HepG2 (cell line): ENCODE data around the gene NCF4. TPM values are rescaled to one million over a fixed set of nuclear protein-coding genes. Genes with fewer than 3 reads are reported as not detected.
A peak's percentile ranks its signal among the peaks of the same experiment; 100 is the strongest.

ENCODE experiments used
- ATAC-seq: fragments of 200-7000 bp; cut with Tn5 transposase; 3 replicates; pipeline ENCODE4 v1.9.1; 2020; ENCODE audit warnings: mild to moderate bottlenecking, moderate library complexity
- BruUV-seq: library from RNA; stranded (reverse); fragments of 400-500 nt; replicated peaks from 2 replicates; lab custom pipeline; 2021; lab: Mats Ljungman, UMichigan
- CTCF ChIA-PET: fragments of 300-600 bp; formaldehyde crosslinking; extraction: SDS; loops from one replicate; lab custom pipeline; 2021; ENCODE audit warnings: low total read pairs, inconsistent platforms, low intra/inter-chr PET ratio; lab: Yijun Ruan, JAX
- POLR2A ChIA-PET: fragments of 350-600 bp; sonication (Branson Sonifier 250); formaldehyde crosslinking; loops from one replicate; lab custom pipeline; 2020; ENCODE audit warnings: antibody characterized with exemption, inconsistent platforms; lab: Yijun Ruan, JAX
- DNase-seq: peaks from one replicate; pipeline ENCODE4 v3.0.0-alpha.2; 2015; ENCODE audit warnings: low spot score
- FAIRE-seq: peaks from 3 replicates; lab custom pipeline; 2011; peaks lifted over from hg19 to GRCh38; lab: Jason Lieb, UNC
- H2AFZ ChIP-seq: one replicate; pipeline ENCODE4 v1.6.1; 2011; ENCODE audit warnings: low read length, inconsistent platforms
- H3K27ac ChIP-seq: fragments of 300-600 bp; 3 replicates; pipeline ENCODE4 v1.8.0; 2011; ENCODE audit warnings: mixed run types, mild to moderate bottlenecking, mixed read lengths, low read length, inconsistent platforms; ENCODE audit not compliant: insufficient read depth; ENCODE audit errors: extremely low read length
- H3K27me3 ChIP-seq, 2 experiments: fragments of 200-600 bp in 1 of 2; 2 replicates in 1 of 2; 3 replicates in 1 of 2; pipeline versions ENCODE4 v1.6.0 to v1.8.0; 2011; ENCODE audit warnings: low read length in 2 of 2, mild to moderate bottlenecking in 2 of 2, moderate library complexity in 2 of 2, inconsistent platforms in 1 of 2; ENCODE audit not compliant: insufficient read depth in 2 of 2, control insufficient read depth in 1 of 2
- H3K36me3 ChIP-seq, 2 experiments: fragments of 200-600 bp in 1 of 2; replicated peaks in 1 of 2; 2 replicates in 1 of 2; 3 replicates in 1 of 2; pipeline versions ENCODE4 v1.5.1 to v1.8.0; 2011; ENCODE audit warnings: low read length in 2 of 2, inconsistent platforms in 1 of 2; ENCODE audit not compliant: insufficient read depth in 2 of 2, control insufficient read depth in 1 of 2
- H3K4me1 ChIP-seq: 2 replicates; pipeline ENCODE4 v1.5.1; 2012; ENCODE audit warnings: low read length, inconsistent platforms; ENCODE audit not compliant: insufficient read depth
- H3K4me2 ChIP-seq: 2 replicates; pipeline ENCODE4 v1.6.0; 2011; ENCODE audit warnings: low read depth, low read length, inconsistent platforms
- H3K4me3 ChIP-seq, 3 experiments: fragments of 200-600 bp in 1 of 3; sonication (generic), shearing (Covaris generic) in 1 of 3; replicated peaks in 1 of 3; 2 replicates each; pipeline ENCODE4 v1.5.1; 2011 to 2016; ENCODE audit warnings: low read length in 3 of 3, inconsistent platforms in 2 of 3, low read depth in 2 of 3, mild to moderate bottlenecking in 2 of 3, control low read depth in 1 of 3, mixed read lengths in 1 of 3; ENCODE audit not compliant: insufficient read depth in 1 of 3
- H3K79me2 ChIP-seq: one replicate; pipeline ENCODE4 v1.6.1; 2011; ENCODE audit warnings: low read length, inconsistent platforms; ENCODE audit not compliant: insufficient read depth
- H3K9ac ChIP-seq: 2 replicates; pipeline ENCODE4 v1.6.0; 2011; ENCODE audit warnings: mild to moderate bottlenecking, low read depth, low read length, inconsistent platforms; ENCODE audit not compliant: insufficient read depth
- H3K9me3 ChIP-seq: 2 replicates; pipeline ENCODE4 v1.5.1; 2012; ENCODE audit warnings: mild to moderate bottlenecking, low read length
- H4K20me1 ChIP-seq: 2 replicates; pipeline ENCODE4 v1.6.0; 2011; ENCODE audit warnings: inconsistent platforms, mild to moderate bottlenecking, low read length, moderate library complexity; ENCODE audit not compliant: insufficient read depth
- ESRRA ChIP-seq: sonication (generic); formaldehyde crosslinking; IDR thresholded peaks from 2 replicates; pipeline ENCODE4 v1.5.1; 2020; ENCODE audit warnings: mild to moderate bottlenecking, low read depth, missing genetic modification reagents
- ETS1 ChIP-seq: sonication (generic); formaldehyde crosslinking; IDR thresholded peaks from 2 replicates; pipeline ENCODE4 v1.4.0; 2020; ENCODE audit warnings: missing genetic modification reagents
- HOXA3 ChIP-seq: sonication (generic); formaldehyde crosslinking; IDR thresholded peaks from 2 replicates; pipeline ENCODE4 v1.5.0; 2020; ENCODE audit warnings: missing genetic modification reagents
- HOXA9 ChIP-seq: sonication (generic); formaldehyde crosslinking; IDR thresholded peaks from 2 replicates; pipeline ENCODE4 v1.8.1; 2022; ENCODE audit warnings: missing genetic modification reagents, mild to moderate bottlenecking, moderate library complexity, borderline replicate concordance
- MAFK ChIP-seq, 2 experiments: IDR thresholded peaks in 1 of 2; conservative IDR thresholded peaks in 1 of 2; 2 replicates each; pipeline ENCODE4 v1.6.1; 2011; ENCODE audit warnings: improper control_type of control experiment in 2 of 2, low read length in 2 of 2
- MYPOP ChIP-seq: sonication (generic); formaldehyde crosslinking; IDR thresholded peaks from 2 replicates; pipeline ENCODE4 v1.8.1; 2023; ENCODE audit warnings: mild to moderate bottlenecking, moderate library complexity, missing genetic modification reagents
- POLR2AphosphoS5 ChIP-seq: IDR thresholded peaks from 2 replicates; pipeline ENCODE4 v1.6.1; 2012; ENCODE audit warnings: low read depth, low read length
- RAD21 ChIP-seq: fragments of 450-650 bp; formaldehyde crosslinking; IDR thresholded peaks from 2 replicates; pipeline ENCODE4 v1.5.0; 2020; ENCODE audit warnings: mild to moderate bottlenecking
- SMAD1 ChIP-seq: sonication (generic); formaldehyde crosslinking; IDR thresholded peaks from 2 replicates; pipeline ENCODE4 v1.4.0; 2020; ENCODE audit warnings: missing genetic modification reagents, low read depth, mild to moderate bottlenecking, borderline replicate concordance
- ZBTB14 ChIP-seq: sonication (generic); formaldehyde crosslinking; IDR thresholded peaks from 2 replicates; pipeline ENCODE4 v1.4.0; 2020; ENCODE audit warnings: missing genetic modification reagents
- ZFP36 ChIP-seq: fragments of 150-350 bp; IDR thresholded peaks from 2 replicates; pipeline ENCODE4 v1.6.1; 2018; ENCODE audit warnings: borderline replicate concordance, low read length, low read depth; ENCODE audit not compliant: partially characterized antibody
- ZNF12 ChIP-seq: sonication (generic); formaldehyde crosslinking; IDR thresholded peaks from 2 replicates; pipeline ENCODE4 v1.5.0; 2020; ENCODE audit warnings: missing genetic modification reagents
- ZNF124 ChIP-seq: sonication (generic); formaldehyde crosslinking; IDR thresholded peaks from 2 replicates; pipeline ENCODE4 v1.4.0; 2020; ENCODE audit warnings: missing genetic modification reagents
- ZNF264 ChIP-seq: sonication (generic); formaldehyde crosslinking; IDR thresholded peaks from 2 replicates; pipeline ENCODE4 v1.4.0; 2020; ENCODE audit warnings: missing genetic modification reagents
- ZNF556 ChIP-seq: sonication (generic); formaldehyde crosslinking; IDR thresholded peaks from 2 replicates; pipeline ENCODE4 v1.4.0; 2020; ENCODE audit warnings: mild to moderate bottlenecking, missing genetic modification reagents, borderline replicate concordance
- ZNF687 ChIP-seq: sonication (generic); formaldehyde crosslinking; IDR thresholded peaks from 2 replicates; pipeline ENCODE4 v1.5.1; 2020; ENCODE audit warnings: mild to moderate bottlenecking, missing genetic modification reagents, moderate library complexity
- WGBS: methylation state at CpG from one replicate; pipeline ENCODE4 v1.1.6; 2017; ENCODE audit warnings: low lambda C conversion rate; 5-methylcytosine and 5-hydroxymethylcytosine counted together
- in situ Hi-C: cut with HindIII; loops from 2 replicates; pipeline ENCODE4 v1.10.0; 2017; ENCODE audit warnings: low pct_unique_long_range_greater_than_20kb; ENCODE audit not compliant: extremely low pct_ligation_motif_present
- intact Hi-C: fragments of 100-400 bp; cut with micrococcal nuclease; formaldehyde crosslinking; loops from one replicate; pipeline ENCODE4 v1.10.0; 2022; ENCODE audit not compliant: unreplicated experiment
- polyA plus RNA-seq, 8 experiments: library from polyadenylated mRNA; depleted of rRNA in 3 of 8; stranded (reverse) in 7 of 8; unstranded in 1 of 8; fragments of >200 nt; fragmentation: Illumina TruSeq in 4 of 8; extraction: Trizol in 4 of 8; gene quantifications; 2 replicates each; pipeline versions ENCODE4 v1.2.1 to v1.2.3, GENCODE V29; 2011 to 2016; ENCODE audit warnings: low read depth in 4 of 8, missing spikeins in 1 of 8, mixed read lengths in 1 of 8; ENCODE audit not compliant: insufficient read depth in 1 of 8
- total RNA-seq, 5 experiments: library from RNA; depleted of rRNA; stranded (reverse); fragments of >200 nt; fragmentation: Illumina TruSeq; extraction: Trizol; gene quantifications; 2 replicates each; pipeline ENCODE4 v1.2.3, GENCODE V29; 2016; ENCODE audit warnings: low read depth in 1 of 5

NCF4 gene
- total and polyA plus RNA-seq, 2 of the 13 experiments (the other 11 are each of a cell fraction or from before 2014, with no cell fraction given), result not detected

GRCh38 chr22:36816636-36817524 lies 43.9 kb upstream of the NCF4 start, which contains the start of gene PVALB:
PVALB (minus strand) TSS chr22:36817035; CDS start chr22:36817005, 30 bp downstream.
- Histone ChIP-seq H3K36me3 (no peaks in the 10 kb centered on the region), H4K20me1 (no peaks in the 10 kb centered on the region), H2AFZ (no peak within 1 kb of the TSS), H3K9me3 (no peaks in the 10 kb centered on the region), H3K9ac (no peak within 1 kb of the TSS), H3K27ac (no peak within 1 kb of the TSS), H3K4me3 (no peak within 1 kb of the TSS), H3K4me2 (0 out of 2 replicates have a peak within 1 kb of the TSS, but pooled peaks have one; percentile 8), H3K27me3 (peaks cover 5 to 69% of the 10 kb centered on the region in 2 experiments; a peak in 4 of 5 replicates), H3K79me2 (no peaks in the 10 kb centered on the region), H3K4me1 (no peaks in the 10 kb centered on the region)
- no TSS peak for BruUV-seq
- POLR2A ChIA-PET, result no interaction called here
- FAIRE-seq, result no peak
- intact Hi-C loops (no loop called here), in situ Hi-C loops (no loop called here)
- peak; percentile 91 for ATAC-seq
- CTCF ChIA-PET, result no interaction called here
- DNase-seq, result no peak
- 26% methylated on average over 23 of the region's 75 CpGs for WGBS
- TF ChIP-seq ZNF687 (CRISPR knock-in tag) (peak; percentile 14; the same call in 1 of the 2 replicates), MAFK (conservative IDR thresholded peaks at IDR 0.05 in 1 of 2, IDR thresholded peaks at IDR 0.05 in 1 of 2; ENCODE audit: low read length in 2 of 2) (peak; percentile 8 to 36; a peak in 2 of 4 replicates), SMAD1 (no peak), ETS1 (no peak), ZNF264 (CRISPR knock-in tag) (no peak), ZFP36 (no peak), ZNF12 (no peak), ZNF124 (CRISPR knock-in tag) (no peak), POLR2AphosphoS5 (no peak), ESRRA (CRISPR knock-in tag) (no peak), HOXA9 (CRISPR knock-in tag) (no peak), MYPOP (CRISPR knock-in tag) (peak; percentile 81; the same call in 1 of the 2 replicates), RAD21 (0 out of 2 replicates have a peak, but pooled peaks have one; percentile 17), ZNF556 (no peak), ZBTB14 (peak; percentile 58), HOXA3 (0 out of 2 replicates have a peak, but pooled peaks have one; percentile 19)
